HG02885 (cell line): ENCODE data around the gene MS4A4A.
"Not testable (repeated sequence)": the region's sequence is repeated elsewhere in the genome, so short reads cannot be mapped to it uniquely, and the experiment has no call there.

Experiments
- ATAC-seq: cut with Tn5 transposase; IDR thresholded peaks from one replicate; pipeline ENCODE4 v1.9.1; 2021; ENCODE audit warnings: mild to moderate bottlenecking; ENCODE audit not compliant: unreplicated experiment, poor library complexity

Gene MS4A4A

GRCh38 chr11:60301178-60301577, 20.7 kb downstream of the MS4A4A start:
- no peak for ATAC-seq

GRCh38 chr11:60301884-60302283, 21.4 kb downstream of the MS4A4A start:
- not testable (repeated sequence) for ATAC-seq

- no peak for ATAC-seq
These were observed 23.2 kb downstream of the MS4A4A start for GRCh38 chr11:60303661-60304060.

GRCh38 chr11:60305906-60306619, 25.6 kb downstream of the MS4A4A start:
- no peak for ATAC-seq

- ATAC-seq: no peak
These were observed 27.2 kb downstream of the MS4A4A start for GRCh38 chr11:60307507-60308195.

GRCh38 chr11:60310407-60310998, 30.0 kb downstream of the MS4A4A start:
- peak; percentile 73 for ATAC-seq

GRCh38 chr11:60314635-60315321, 34.3 kb downstream of the MS4A4A start:
- ATAC-seq: no peak

- ATAC-seq: no peak
These were observed 35.4 kb downstream of the MS4A4A start for GRCh38 chr11:60315871-60316270.

- peak; percentile 46 for ATAC-seq
These were observed 35.9 kb downstream of the MS4A4A start for GRCh38 chr11:60316317-60316716.

- no peak for ATAC-seq
These were observed 38.3 kb downstream of the MS4A4A start for GRCh38 chr11:60318726-60319125.

GRCh38 chr11:60321051-60321450, 40.6 kb downstream of the MS4A4A start:
- no peak for ATAC-seq

GRCh38 chr11:60326955-60327354, 46.5 kb downstream of the MS4A4A start, which contains the start of gene MS4A6E:
TSS of gene MS4A6E (plus strand) at chr11:60327255. CDS start at chr11:60334896, 7,641 bp downstream.
- ATAC-seq: no peak

- ATAC-seq: no peak
These were observed 48.0 kb downstream of the MS4A4A start for GRCh38 chr11:60328460-60328859.

- no peak for ATAC-seq
These were observed 52.4 kb downstream of the MS4A4A start for GRCh38 chr11:60332846-60333245.

- peak; percentile 83 for ATAC-seq
These were observed 53.6 kb downstream of the MS4A4A start for GRCh38 chr11:60334005-60334620.

GRCh38 chr11:60336767-60337391, 56.4 kb downstream of the MS4A4A start:
- ATAC-seq: no peak

- ATAC-seq: no peak
These were observed 57.6 kb downstream of the MS4A4A start for GRCh38 chr11:60338053-60338452.

GRCh38 chr11:60339356-60339755, 58.9 kb downstream of the MS4A4A start:
- ATAC-seq: no peak

- ATAC-seq: no peak
These were observed 62.7 kb downstream of the MS4A4A start for GRCh38 chr11:60343094-60343704.
